Lung microvascular endothelial cell (primary cell): ENCODE data around the gene GLI1. TPM values are rescaled to one million over a fixed set of nuclear protein-coding genes. Genes with fewer than 3 reads are reported as not detected.
"Not testable (repeated sequence)": the region's sequence is repeated elsewhere in the genome, so short reads cannot be mapped to it uniquely, and the experiment has no call there.

Experiments
- DNase-seq, 2 donors: peaks; one replicate each; pipeline versions ENCODE4 v3.0.0 to v3.0.0-alpha.2; 2010; ENCODE audit warnings: low read depth in 2 of 2
- total RNA-seq: library from RNA; depleted of rRNA; stranded (reverse); fragments of >200 nt; gene quantifications from 2 replicates; pipeline ENCODE4 v1.2.1, GENCODE V29; 2014

Gene GLI1
- total RNA-seq, 1 donor from 2014 or later, result not detected

DNA sequence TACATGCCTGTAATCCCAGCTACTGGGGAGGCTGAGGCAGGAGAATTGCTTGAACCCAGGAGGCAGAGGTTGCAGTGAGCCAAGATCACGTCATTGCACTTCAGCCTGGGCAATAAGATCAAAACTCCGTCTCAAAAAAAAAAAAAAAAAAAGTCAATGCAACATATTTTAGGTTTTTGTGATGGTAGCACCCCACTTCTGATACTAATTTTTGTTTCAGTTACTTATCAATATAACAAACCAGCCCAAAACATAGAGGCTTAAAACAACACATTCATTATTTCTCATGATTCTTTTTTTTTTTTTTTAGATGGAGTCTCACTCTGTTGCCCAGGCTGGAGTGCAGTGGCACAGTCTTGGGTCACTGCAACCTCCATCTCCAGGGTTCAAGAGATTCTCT is 18.2 kb upstream of the GLI1 start:
- DNase-seq, result not testable (repeated sequence)

DNA sequence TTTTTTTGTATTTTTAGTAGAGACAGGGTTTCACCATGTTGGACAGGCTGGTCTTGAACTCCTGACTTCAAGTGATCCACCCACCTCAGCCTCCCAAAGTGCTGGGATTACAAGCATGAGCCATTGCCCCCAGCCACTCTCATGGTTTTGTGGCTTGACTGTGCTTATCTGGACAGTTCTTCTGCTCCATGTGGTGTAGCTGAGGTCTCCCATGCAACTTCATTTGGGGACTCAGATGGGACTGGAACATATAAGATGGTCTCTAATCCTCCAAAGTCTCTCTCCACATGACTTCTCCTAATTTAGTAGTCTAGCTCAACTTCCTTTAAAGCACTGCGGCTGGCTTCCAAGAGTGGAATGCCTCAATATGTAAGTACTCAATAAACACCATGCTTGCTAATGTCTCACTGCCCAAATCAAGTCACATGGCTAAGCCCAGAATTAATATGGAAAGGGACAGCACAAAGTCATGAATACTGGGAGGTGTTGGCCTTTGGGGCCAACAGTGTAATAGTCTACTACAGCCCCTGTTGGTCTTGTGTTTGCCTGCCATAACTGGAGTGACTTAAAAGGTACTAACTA is 17.6 kb upstream of the GLI1 start:
- DNase-seq, result no peak

DNA sequence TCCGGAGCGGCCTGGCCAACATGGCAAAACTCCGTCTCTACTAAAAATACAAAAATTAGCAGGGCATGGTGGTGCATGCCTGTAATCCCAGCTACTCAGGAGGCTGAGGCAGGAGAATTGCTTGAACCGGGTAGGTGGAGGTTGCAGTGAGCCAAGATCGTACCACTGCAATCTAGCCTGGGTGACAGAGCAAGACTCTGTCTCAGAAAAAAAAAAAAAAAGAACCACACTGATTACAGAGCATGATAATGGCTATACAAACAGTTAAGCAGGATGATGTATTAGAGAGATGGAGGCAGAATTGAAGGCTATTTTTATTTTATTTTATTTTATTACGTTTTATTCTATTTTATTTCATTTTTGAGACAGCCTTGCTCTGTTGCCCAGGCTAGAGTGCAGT is 15.2 kb upstream of the GLI1 start:
- not testable (repeated sequence) for DNase-seq

DNA sequence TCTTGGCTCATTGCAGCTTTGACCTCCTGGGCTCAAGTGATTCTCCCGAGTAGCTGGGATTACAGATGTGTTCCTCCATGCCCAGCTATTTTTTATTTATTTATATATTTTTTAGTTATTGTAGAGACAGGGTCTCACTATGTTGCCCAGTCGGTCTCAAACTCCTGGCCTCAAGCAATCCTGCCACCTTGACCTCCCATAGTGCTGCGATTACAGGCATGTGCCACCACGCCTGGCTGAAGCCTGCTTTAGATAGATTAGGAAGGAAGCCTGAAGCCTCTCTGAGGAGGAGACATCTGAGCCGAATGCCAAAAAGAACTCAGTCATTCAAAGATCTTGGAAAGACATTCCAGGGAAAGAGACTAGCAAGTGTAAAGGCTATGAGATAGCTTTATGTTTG is 14.8 kb upstream of the GLI1 start:
- DNase-seq, result no peak

DNA sequence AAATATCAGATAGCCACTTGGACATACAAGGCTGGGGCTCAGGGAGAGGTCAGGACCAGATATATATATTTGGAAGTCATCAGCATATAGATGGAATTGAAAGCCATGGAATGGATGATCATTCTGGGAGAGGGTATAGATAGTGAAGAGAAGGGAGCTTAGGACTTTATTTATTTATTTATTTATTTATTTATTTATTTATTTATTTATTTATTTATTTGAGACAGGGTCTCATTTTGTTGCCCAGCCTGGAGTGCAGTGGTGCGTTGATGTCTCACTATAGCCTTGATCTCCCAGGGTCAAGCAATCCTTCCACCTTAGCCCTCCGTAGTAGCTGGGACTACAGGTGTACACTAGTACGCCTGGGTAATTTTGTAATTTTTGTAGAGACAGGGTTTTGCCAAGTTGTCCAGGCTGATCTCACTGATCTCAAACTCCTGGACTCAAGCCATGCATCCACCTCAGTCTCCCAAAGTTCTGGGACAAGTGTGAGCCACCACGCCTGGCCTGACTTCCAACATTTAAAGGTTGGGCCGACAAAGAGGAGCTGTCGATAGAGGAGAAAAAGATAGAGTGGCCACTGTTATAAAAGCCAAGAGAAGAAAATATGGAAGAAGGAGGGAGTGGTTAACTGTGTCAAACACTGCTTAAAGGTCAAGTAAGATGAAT is 13.2 kb upstream of the GLI1 start:
- no peak for DNase-seq

DNA sequence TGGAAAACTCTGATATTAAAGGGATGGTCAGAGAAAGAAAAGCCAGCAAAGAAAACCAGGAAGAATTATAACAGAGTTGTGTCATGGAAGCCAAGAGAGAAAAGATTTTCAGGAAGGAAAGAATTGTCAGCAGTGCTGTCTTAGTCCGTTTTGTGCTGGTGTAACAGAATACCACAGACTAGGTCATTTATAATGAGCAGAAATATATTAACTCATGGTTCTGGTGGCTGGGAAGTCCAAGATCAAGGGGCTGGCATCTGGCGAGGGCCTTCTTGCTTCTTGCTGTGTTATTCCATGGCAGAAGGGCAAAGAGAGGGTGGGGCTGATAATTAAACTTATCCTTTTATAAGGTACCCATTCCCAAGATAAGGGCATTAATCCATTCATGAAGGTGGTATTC is 10.9 kb upstream of the GLI1 start:
- no peak for DNase-seq

DNA sequence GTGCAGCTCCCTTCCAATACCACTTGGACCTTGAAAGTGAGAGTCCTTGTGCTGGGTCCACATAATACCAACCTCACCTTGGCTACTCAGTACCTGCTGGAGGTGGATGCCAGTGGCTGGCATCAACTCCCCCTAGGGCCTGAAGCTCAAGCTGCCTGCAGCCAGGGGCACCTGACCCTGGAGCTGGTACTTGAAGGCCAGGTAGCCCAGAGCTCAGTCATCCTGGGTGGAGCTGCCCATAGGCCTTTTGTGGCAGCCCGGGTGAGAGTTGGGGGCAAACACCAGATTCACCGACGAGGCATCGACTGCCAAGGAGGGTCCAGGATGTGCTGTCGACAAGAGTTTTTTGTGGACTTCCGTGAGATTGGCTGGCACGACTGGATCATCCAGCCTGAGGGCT is 10.2 kb upstream of the GLI1 start:
- DNase-seq, result no peak

DNA sequence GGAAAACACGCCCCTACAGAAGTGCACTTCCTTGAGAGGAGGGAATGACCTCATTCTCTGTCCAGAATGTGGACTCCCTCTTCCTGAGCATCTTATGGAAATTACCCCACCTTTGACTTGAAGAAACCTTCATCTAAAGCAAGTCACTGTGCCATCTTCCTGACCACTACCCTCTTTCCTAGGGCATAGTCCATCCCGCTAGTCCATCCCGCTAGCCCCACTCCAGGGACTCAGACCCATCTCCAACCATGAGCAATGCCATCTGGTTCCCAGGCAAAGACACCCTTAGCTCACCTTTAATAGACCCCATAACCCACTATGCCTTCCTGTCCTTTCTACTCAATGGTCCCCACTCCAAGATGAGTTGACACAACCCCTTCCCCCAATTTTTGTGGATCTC is 9.5 kb upstream of the GLI1 start:
- no peak for DNase-seq

DNA sequence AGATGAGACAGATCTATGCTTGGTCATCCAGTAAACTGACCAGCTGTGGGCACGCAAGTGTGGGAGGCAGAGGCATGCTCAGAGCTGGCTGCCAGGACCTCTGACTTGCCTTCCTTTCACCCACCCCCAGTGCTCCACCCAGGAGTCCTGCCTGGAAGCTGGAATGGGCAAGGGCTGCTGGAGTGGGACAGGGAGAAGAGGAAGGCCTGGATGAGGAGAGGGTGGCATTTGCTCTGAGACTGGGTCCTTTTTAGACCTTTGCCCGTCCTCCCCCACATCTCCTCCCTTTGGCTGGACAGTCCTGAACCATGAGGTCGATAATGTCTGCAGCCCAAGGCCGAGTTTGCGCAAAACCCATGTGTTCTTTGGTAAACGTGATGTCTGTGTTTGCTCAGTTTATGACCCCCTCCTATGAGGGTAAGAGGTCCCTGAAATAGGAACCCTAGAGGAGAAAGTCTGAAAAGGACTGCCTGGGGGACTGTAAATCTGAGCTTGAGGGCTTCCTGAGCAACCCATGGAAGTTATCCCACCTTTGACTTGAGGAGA is 8.3 kb upstream of the GLI1 start:
- DNase-seq, result no peak

DNA sequence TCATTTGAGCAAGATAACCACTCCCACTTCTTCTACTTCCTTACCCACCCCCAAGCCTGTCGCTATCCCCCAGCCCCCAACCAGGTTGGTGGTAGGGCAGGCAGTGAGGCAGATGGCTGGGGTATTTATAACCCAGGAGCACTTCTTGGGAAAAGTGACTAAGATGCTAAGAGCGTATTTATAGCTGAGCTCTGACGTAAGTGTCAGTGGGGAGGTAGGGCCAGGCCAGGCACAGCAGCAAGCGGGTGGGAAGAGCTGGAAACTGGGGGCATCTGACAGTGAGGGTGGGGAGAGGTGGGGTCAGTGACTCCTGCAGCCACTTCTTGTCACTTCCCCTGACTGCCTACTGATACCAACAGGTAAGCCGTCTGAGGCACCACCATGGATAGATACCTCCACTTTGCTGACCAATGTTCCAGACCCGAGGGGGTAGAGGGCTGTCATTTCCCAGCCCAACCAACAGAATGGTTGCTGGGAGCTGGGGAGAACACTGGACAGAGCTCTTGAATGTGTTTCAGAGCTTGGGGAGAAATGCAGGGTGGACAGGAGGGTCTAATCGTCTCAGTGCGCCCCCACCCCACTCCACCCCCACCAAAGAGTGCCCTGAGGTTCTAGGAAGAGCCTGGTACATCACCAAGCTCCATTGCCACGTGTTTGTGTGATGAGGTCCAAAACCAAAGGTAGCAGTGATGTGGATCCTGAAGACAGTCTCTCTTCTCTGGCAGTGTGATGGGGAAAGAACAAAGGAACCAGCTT is 7.2 kb upstream of the GLI1 start:
- peak in 1 of 2 donors; percentile 87 for DNase-seq

DNA sequence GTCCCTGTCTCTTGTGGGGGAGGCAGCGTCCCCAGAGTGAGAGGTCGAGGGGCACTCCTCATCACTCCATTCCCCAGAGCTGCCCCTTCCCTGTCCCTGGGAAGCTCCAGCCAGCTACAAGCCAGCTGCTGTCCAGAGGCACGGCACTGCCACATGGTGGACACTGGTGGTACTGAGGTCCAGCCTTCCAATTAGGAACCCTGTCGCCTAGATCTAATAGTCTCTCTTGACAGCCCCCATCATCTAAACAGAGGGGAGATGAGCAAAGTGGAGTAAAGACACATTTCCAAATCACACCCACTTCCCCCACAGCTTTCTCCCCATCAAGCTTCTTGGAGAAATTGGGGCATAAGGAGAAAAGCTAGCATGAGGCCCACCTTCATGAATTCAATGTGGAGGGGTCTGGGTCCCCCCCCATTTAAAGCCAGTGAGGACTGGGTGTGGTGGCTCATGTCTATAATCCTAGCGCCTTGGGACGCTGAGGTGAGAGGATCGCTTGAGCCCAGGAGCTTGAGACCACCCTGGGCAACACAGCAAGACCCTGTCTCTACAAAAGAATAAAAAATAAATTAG is 6.6 kb upstream of the GLI1 start:
- DNase-seq, result peak; percentile 84 to 85

DNA sequence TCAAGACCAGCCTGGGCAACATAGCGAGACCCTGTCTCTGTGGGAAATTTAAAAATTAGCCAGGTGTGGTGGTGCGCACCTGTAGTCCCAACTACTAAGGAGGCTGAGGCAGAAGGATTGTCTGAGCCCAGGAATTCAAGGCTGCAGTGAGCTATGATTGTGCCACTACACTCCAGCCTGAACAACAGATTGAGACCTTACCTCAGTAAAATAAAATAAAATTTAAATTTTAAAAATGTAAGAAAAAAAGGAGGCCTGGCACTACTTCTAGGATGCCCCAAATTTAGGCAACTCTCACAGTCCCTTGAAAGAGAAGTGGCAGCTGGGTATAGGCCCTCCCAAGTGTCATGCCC is 5.4 kb upstream of the GLI1 start:
- no peak for DNase-seq

DNA sequence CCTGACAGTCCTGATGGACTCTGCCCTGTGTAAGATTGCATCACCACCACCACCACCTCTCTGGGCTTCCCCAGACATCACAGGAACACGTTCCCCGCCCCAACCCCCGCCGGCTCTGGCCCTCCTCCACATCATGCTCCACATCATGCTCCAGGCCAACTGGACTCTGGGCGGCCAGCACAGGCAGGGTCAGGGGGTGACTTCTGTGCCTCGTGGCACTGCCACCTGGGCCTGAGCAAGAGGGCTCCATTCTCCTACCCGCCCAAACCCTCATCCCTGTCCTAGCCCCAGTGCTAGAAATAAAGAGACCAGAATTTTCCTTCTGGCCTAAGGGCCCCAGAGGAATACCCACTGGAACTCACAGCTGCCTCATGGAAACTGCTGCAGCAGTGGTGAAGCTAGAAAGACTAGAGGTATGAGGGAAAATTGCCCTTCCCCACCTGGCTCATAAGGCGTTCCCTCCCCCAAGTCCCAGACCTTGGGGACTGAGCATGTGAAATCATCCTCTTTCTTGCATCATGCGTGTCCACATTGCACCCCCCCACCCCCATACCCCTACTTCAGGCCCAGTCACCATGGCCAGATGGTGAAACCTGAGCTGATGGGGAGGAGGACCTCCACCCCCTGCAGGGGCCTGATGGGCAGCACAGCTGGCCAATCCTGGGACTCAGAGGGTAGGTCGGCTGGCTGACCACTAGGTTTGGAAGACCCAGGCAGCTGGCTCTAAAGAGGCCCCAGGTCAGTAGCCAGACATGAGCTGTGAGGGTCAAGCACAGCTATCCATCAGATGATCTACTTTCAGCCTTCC is 4.8 kb upstream of the GLI1 start, which contains the start of gene INHBE:
Gene INHBE (plus strand): TSS at position 742 of the 808 bp plus-strand sequence. CDS start 230 bp downstream, outside the sequence.
- DNase-seq, result no peak

DNA sequence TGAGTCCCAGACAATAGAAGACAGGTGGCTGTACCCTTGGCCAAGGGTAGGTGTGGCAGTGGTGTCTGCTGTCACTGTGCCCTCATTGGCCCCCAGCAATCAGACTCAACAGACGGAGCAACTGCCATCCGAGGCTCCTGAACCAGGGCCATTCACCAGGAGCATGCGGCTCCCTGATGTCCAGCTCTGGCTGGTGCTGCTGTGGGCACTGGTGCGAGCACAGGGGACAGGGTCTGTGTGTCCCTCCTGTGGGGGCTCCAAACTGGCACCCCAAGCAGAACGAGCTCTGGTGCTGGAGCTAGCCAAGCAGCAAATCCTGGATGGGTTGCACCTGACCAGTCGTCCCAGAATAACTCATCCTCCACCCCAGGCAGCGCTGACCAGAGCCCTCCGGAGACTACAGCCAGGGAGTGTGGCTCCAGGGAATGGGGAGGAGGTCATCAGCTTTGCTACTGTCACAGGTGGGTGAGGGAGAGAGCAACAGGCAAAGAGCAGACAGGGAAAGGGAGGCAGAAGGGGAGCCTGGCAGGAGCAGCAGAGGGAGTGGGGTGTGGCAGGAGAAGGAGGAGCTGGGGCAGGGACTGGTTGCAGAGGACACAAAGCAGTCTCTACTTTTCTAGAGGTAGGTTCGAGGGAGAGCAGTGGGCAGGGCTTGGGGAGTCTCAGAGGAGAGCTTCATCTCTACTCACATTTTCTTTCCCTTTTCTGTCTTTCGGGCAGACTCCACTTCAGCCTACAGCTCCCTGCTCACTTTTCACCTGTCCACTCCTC is 4.0 kb upstream of the GLI1 start:
- no peak for DNase-seq

DNA sequence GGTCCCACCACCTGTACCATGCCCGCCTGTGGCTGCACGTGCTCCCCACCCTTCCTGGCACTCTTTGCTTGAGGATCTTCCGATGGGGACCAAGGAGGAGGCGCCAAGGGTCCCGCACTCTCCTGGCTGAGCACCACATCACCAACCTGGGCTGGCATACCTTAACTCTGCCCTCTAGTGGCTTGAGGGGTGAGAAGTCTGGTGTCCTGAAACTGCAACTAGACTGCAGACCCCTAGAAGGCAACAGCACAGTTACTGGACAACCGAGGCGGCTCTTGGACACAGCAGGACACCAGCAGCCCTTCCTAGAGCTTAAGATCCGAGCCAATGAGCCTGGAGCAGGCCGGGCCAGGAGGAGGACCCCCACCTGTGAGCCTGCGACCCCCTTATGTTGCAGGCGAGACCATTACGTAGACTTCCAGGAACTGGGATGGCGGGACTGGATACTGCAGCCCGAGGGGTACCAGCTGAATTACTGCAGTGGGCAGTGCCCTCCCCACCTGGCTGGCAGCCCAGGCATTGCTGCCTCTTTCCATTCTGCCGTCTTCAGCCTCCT is 3.4 kb upstream of the GLI1 start:
- peak; percentile 54 to 60 for DNase-seq

DNA sequence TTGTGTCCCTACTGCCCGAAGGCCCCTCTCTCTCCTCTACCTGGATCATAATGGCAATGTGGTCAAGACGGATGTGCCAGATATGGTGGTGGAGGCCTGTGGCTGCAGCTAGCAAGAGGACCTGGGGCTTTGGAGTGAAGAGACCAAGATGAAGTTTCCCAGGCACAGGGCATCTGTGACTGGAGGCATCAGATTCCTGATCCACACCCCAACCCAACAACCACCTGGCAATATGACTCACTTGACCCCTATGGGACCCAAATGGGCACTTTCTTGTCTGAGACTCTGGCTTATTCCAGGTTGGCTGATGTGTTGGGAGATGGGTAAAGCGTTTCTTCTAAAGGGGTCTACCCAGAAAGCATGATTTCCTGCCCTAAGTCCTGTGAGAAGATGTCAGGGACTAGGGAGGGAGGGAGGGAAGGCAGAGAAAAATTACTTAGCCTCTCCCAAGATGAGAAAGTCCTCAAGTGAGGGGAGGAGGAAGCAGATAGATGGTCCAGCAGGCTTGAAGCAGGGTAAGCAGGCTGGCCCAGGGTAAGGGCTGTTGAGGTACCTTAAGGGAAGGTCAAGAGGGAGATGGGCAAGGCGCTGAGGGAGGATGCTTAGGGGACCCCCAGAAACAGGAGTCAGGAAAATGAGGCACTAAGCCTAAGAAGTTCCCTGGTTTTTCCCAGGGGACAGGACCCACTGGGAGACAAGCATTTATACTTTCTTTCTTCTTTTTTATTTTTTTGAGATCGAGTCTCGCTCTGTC is 2.7 kb upstream of the GLI1 start:
- no peak for DNase-seq

DNA sequence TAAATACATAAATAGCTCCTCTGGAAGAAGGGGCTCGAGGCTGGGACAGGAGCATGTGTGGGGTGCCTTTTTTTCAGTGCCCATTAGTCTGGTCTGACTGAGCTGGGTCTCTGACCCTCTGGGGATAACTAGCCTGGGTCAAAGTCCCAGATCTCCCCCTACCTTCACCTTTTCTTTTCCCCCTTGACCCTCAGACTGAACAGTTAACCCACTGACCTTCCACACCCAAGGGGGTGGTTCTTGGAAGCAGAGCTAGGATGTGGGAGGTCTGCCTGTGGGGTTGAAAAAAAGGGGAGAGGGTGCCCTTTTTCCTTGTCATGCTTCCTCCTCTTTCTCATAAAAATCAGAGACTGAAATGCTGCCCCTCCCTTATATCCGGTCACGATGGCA is 925 bp upstream of the GLI1 start:
- DNase-seq, result no peak

DNA sequence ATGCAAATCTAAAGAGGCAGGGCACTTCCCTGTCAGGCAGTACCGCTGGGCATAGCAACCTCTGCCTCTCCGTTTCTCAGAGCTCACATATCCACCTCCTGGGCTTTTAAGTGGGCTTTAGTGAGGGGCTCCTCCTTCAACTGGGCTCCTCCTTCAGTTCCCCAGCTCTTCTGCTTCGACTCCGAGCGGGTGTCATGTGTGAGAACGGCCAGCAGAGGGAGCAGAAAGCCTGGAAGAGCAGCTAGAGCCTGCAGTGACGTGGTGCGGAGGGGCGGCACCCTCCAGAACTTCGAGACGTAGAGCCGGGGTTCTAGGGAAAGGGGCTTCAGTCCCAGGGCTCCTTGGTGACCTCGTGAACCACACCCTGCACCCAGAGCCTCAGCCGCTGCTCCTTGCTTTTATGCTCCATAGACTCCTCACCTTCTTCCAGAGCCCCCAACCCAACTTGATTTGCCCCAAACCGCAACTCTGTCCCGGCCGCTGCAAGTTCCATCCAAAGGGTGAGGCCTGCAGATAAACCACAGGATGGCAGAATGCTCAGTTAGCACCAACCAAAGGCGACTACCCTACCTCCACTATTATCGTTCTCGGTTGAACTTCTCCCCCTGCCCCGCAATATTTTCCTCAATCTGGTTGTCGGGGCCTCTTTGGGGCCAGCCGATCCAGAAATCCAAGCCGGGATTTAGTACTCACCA is 383 bp upstream of the GLI1 start:
- peak; percentile 95 to 98 for DNase-seq

DNA sequence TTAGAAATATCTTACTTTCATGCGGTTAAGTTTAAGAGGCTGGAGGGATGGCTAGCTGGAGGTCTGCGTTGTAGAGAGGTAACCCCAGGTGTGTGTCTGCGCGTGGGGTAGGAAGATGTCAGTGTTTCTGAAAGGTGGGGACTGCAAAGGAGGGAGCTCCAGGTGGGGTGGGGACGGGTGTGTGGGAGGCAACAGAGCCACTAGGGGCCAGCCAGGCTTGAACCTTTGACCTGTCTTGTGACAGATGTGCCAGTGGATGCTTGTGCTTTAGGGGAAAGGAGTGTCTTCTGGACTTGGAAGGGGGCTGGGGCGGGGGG is 841 bp downstream of the GLI1 start:
- DNase-seq, result no peak
